Kasumi-1 (cell line): ENCODE results near the gene ZNF202.
"Not testable (repeated sequence)": the region's sequence is repeated elsewhere in the genome, so short reads cannot be mapped to it uniquely, and the experiment has no call there.

Experiments used
- DNase-seq, 2 experiments: peaks; one replicate each; lab custom pipeline; 2025; lab: John Stamatoyannopoulos, UW

The ZNF202 gene

DNA sequence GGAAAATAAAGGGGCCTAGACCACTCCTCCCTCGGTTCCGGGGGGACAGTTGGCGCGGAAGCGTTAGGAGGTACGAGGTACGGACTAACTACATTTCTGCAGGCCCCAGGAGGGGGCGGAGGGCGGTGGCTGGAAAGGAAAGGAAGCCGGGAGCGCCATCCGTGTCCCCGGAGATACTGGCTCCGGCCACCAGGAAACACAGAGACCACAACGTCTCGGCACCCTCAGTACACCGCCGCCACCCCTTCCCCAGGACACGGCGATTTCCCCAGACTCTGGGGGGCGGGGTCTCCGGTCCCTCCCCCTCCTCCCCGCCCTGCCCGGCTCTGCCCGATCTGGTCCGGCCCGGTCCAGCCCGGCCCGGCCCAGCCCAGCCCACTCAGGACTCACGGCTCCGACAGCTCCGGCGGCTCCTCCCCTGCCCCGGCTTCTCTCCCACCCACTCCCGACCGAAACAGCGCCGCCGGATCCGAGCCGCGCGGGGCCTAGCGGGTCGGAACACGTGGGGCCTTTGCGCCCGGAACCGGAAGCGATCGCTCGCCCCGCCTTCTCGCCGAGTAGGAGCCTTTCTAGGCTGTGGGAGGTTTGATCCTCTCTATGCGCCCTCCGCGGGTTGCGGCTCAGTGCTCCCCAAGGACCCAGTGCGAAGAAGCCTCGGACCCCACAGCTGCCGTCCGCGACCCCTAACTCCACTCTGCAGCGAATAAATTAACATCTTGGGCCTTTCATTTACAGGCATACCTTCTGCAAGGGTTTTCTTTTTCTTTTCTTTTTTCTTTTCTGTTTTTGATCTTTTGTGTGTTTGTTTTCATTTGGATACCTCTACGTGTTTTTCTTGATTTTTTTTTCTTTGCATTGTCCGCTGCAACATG, at the start of gene ZNF202:
ZNF202 (minus strand) TSS at position 502 of the 872 bp plus-strand sequence. CDS start 10,772 bp downstream, outside the sequence.
- peak; percentile 78 to 86 for DNase-seq

DNA sequence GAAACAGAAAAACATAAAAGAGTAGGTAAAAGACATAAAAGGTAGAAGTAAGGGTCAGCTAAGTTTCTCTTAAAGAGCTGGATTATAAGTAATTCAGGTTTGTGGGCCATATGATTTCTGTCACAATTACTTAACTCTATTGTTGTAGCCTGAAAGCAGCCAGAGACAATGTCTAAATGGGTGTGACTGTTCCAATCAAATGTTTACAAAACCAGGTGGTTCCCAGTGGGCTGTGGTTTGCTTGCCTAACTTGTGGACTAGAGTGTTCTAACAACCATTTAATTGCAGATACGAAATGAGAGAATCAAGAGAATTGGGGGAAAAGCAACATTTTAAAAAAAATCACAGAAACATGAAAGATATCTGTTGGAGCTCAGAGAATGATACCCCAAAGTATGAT, 42.1 kb upstream of the ZNF202 start:
- no peak for DNase-seq

GRCh38 chr11:123778511-123778910, 37.1 kb upstream of the ZNF202 start:
- DNase-seq, result no peak

DNA sequence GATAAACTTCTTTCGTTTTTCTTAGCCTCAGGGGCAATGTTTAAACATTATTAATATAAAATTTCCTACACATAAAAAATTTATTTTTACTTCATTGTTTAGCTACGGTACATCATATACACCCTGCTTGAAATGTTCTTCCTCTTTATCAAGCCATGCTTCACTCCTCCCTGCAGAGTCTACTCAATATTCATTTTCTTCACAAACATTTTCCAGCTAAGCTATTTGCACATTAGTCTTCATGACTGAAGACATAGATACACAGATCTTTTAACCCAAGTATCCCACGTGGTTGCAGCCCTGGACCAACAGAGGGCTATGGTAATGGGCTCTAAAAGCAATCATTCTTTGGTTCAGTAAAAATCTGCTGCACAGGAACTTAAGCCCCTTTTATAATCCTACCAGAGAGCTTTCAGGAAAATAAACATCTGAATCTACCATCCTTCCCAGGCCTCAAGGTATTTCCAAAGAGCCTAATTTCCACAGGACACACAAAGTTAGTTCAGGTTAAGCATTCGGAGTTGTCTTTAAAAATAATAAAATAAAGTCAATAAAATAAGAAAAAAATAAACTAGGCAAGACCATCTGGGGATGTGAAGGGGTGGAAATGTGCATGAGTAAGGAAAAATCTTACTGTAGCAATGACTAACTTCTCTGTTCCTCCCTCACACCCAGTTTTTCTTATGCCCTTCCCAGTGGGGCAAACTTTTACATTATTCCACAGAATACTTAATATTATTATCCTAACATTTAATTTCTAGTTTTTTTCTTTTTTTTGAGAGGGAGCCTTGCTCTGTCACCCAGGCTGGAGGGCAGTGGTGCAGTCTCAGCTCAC, 34.5 kb upstream of the ZNF202 start:
- no peak for DNase-seq

DNA sequence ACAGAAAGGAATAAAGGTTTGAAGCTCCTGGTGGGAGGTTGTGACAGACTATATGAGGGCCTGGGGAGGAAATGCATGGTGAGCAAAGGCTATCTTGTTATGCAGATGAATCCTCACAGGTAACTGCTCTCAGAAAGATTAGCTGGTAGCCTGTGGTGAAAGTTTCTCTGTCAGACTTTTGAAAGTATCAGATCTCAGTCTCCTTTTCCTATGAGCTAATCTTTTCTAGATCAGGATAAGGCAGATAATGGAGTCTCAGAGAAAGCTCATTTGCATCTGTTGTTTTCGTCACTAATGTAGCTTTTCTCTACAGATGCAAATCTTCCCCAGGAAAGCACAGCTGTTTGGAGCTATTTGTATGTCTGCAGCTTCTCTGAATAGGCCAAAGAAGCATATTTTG, 33.8 kb upstream of the ZNF202 start:
- DNase-seq, result no peak

DNA sequence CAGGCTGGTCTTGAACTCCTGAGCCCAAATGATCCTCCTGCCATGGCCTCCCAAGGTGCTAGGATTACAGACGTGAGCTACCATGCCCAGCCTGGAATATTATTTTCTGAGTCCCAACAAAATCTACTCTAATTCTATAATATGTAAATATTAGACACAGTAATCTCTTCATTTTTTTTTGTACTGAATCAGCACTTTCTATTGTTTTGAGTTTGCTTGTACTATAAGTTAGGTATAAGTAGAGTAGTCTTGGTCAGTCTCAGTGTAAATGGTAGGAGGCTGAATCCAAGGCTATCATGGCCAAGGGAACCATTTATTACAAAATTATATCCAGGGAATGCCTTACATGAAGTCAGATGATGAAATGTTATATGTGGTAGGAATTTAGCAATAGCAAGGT, 32.5 kb upstream of the ZNF202 start:
- DNase-seq, result no peak

DNA sequence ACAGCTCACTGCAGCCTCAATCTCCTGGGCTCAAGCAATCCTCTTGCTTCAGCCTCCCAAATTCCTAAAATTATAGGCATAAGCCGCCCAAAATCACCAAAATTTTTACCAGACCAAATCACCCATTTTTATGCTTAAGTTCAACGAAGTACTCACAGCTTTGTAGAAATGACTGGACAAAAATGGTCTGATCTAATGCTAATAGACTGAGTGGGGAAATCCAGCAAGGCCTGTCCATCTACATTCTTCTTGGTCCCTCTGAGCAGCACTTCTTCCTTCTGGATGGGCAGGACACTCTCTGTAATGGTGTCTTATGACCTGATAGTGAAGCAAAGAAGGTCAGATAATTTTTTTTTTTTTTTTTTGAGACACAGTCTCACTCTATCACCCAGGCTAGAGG, 31.6 kb upstream of the ZNF202 start:
- no peak for DNase-seq

GRCh38 chr11:123771664-123772063, 30.2 kb upstream of the ZNF202 start:
- DNase-seq, result no peak

DNA sequence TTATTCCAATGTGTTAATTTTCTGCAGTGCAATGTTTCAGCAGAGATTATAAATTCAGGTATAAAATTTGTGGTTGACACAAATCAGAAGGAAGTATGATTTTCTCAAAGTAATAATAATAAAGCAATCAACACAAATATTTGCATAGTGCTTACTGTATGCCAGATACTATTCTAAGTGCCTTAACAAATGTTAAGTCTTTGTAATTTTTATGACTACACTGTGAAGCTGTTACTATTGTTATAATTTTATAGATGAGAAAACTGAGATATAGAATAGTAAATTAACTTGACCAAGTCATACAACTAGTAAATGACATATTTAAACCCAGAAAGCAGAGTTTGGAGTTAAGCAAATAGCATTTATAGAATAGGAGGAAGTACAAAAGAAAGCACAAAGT, 29.3 kb upstream of the ZNF202 start:
- no peak for DNase-seq

GRCh38 chr11:123765601-123766000, 24.1 kb upstream of the ZNF202 start:
- no peak for DNase-seq

DNA sequence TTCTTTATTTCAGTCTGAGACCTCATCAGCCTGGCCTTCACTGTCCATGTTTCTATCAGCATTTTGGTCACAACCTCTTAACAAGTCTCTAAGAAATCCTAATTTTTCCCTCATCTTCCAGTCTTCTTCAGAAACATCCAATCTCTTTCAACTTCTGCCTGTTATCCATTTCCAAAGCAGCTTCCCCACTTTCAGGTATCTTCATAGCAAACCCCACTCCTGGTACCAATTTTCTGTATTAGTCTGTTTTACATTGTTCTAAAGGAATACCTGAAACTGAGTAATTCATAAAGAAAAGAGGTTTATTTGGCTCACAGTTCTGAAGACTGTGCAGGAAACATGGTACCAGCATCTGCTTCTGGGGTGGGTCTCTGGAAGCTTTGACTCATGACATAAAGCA, 21.0 kb upstream of the ZNF202 start:
- no peak for DNase-seq

DNA sequence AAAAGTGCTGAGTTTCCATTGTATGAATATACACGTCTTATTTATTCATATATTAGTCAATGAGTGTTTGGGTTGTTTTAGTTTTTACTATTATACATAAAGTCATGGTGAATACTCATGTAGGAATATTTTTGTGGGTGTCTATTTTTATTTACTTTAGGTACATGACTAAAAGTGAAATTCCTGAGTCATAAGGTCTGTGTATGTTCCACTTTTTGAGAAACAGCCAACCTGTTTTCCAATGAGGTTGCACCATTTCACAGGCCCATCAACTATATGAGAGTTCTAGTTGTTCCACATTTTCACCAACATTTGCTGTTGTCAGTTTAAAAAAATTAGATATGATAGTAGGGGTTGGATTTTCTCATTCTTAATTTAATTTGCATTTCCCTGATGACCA, 19.4 kb upstream of the ZNF202 start:
- no peak for DNase-seq

GRCh38 chr11:123757976-123758375, 16.5 kb upstream of the ZNF202 start:
- no peak for DNase-seq

DNA sequence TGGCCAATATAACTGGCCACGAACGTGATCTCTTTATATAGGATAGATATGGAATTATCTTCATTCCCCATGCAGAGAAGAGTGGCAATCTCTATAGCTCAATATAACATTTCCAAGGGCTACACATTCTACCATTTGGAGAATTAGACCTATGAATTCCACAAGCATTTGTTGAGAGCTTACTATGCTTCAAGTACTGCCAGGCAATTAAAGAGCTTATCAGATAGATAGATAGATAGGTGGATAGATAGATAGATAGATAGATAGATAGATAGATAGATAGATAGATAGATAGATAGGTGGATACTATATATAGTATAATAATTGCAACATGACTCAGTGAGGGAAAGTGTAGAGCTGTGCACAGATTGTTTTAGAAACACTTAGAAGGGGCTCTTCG, 14.4 kb upstream of the ZNF202 start:
- no peak for DNase-seq

GRCh38 chr11:123755344-123755743, 13.9 kb upstream of the ZNF202 start:
- DNase-seq, result no peak

DNA sequence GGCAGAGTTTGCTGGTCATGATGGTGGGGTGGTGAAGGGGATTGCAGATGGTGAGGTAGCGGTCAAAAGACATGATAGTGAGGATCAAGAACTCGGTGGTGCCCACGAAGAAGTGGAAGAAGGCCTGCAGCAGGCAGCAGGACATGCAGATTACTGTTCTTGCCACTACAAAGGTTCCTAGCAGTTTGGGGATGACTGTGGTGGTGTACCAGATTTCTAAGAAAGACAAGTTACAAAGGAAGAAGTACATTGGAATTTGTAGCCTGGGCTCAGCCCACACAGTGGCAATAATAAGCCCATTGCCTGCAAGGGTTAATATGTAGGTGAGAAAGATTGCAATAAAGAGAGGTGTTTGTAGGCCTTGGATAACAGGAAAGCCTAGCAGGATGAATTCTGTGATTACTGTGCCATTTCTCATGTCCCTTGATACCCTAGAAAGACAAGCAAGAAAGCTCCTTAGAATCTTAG, 12.7 kb upstream of the ZNF202 start, which contains the start of gene OR6X1:
OR6X1 (minus strand) TSS at position 418 of the 468 bp plus-strand sequence; CDS start at position 418, 0 bp downstream.
- no peak for DNase-seq

- DNase-seq, result no peak
These were observed 11.7 kb upstream of the ZNF202 start for GRCh38 chr11:123753110-123753509.

DNA sequence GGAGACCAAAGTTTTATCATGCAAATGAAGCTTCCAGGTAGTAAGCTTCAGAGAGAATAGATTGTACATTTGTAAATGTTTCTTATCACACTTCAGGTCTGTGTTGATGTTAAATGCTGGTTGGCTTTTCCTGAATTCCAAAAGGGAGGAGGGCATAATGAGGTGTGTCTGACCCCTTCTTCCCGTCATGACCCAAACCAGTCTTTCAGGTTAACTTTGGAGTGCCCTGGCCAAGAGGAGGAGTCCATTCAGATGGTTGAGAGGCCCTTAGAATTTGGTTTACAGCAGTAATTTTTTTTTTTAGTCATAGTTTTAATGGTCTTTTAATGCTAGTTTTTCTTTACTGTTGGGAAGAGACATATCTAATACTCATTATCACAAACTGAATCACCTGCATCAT, 10.3 kb upstream of the ZNF202 start:
- DNase-seq, result no peak

- not testable (repeated sequence) for DNase-seq
These were observed 6.9 kb upstream of the ZNF202 start for GRCh38 chr11:123748349-123748748.

GRCh38 chr11:123745764-123746451, 4.4 kb upstream of the ZNF202 start:
- no peak for DNase-seq

GRCh38 chr11:123742724-123743120, 1.3 kb upstream of the ZNF202 start:
- DNase-seq, result no peak

- peak in 1 of 2 experiments; percentile 13 for DNase-seq
These were observed 717 bp upstream of the ZNF202 start for GRCh38 chr11:123742031-123742723.
